ENCODE measurements around the gene FGFR2.
"Not testable (repeated sequence)": the region's sequence is repeated elsewhere in the genome, so short reads cannot be mapped to it uniquely, and the experiment has no call there.

The FGFR2 gene

DNA sequence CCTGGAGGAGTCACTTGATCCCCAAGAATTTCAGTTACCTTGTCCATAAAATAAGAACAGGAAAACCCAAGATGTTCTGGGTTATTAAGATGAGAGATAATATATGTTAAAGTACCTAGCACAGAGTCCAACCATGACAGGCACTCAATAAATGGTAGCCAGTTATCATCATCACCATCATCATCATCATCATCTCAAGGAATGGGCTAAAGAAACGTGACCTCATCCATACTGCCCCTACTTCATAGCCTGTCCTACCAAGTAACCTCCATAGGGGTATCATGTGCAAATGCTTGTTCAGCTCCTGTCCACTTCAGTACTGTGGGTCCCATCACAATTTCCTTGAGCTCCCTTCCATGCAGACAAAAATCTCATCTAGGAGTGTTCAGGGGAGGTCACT is 14.4 kb downstream of the FGFR2 start:
- no peak for DNase-seq

DNA sequence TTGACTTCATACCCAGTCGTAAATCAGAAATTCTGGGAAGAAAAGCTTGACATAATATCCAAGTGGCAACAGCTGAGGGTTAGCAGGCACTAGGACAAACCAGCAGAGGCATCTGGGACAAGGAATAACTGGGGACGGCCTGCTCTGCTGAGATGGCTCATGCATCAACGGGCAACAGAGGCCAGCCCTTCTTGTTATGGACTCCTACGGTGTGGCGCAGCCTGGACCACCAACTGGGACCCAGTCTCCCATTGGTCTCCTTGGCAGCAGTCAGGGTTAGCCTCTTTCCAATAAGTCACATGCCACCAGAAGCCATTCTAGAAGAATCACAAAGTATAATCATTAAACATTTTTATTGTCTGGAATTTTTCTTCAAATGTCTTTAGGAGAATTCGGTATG is 15.0 kb downstream of the FGFR2 start:
- DNase-seq = no peak

DNA sequence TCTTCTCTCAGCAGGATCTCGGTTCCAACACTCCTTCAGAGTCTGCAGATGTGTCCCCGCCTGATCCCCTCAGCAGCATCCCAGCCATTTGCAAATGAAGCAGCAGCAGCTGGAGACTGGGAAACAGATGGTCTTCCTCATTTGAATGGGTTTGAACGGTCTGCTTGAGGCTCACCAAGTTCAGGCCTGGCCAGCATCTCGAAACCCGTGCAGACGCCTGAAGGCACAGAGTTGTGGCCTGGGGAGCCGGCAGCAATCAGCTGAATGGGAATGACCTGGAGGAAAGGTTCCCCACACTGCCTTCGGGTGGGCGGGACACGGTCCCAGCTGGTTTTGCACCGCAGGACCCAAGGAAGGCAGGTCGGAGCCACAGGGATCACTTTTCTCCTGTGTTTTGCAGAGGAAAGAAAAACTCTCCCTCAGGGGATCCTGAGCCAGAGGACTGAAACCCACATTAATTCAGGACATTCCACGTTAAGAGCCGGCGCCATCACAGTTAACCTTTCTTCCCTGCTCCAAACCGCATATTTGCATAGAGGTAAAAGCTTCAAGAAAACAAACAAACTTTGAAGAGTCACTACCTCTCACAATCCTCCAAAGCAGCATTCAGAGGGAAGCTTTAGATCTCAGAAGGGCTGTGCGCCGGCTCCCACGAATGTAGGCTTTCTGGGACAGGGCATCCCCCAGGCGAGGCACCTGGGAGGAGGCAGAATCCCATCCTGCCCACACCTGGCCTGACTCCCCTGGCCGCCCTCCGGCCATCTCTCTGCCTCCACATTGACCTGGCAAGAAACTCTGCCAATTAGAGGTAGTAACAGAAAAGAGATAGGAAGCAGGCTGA is 17.7 kb downstream of the FGFR2 start:
- DNase-seq = no peak

DNA sequence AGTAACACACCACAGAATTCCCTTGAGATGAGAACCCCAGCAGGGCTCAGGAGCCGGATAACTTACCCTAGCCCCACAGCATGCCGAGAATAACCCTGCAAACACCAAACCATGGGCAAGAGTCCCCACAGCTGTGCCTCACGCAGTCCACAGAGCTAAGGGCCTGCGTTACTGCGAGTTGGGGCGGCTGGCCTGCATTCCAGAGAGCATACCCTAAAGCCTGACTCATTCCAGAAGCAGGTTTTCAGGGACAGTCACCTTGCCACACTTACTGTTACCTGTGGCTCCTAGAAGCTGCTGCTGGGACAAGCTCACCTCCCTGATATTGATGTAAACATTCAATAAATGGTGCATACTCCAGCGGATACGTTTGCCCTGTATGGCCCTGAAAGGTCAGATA is 18.6 kb downstream of the FGFR2 start:
- no peak for DNase-seq

DNA sequence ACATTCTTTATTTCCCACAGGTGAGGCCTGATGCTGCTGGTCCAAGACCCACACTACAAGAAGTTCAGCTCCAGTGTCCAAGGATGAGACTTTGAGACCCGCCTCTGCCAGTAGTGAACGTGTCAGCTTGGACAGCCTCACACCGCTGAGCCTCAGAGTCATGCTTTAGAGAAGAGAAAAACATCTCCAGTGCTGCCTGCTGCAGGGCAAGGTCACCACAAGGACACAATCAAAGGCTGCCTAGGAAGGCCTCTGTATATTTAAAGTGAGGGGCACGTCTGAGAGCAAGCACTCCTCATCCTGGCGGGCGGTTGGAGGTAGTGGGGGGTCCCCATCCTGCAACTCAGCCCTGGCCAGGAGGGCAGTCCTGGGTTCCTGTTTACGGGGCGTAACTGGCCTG is 19.3 kb downstream of the FGFR2 start:
- DNase-seq = no peak

DNA sequence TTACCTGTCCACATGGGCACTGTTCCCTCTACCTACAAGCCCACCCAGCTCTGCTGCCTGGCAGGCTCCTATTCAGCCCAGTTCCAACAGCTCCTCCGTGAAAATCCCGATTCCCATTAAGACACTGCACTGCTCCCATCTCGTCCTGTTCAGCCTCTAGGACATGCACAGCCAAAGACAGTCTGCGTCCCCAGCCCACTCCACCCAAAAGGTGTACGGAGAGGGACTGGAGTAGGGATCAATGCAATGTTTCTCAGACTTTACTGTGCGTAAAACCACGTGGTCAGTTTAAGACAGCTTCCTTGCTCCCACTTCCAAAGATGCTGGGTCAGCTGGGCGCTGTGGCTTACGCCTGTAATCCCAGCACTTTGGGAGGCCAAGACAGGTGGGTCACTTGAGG is 19.9 kb downstream of the FGFR2 start:
- DNase-seq = no peak

DNA sequence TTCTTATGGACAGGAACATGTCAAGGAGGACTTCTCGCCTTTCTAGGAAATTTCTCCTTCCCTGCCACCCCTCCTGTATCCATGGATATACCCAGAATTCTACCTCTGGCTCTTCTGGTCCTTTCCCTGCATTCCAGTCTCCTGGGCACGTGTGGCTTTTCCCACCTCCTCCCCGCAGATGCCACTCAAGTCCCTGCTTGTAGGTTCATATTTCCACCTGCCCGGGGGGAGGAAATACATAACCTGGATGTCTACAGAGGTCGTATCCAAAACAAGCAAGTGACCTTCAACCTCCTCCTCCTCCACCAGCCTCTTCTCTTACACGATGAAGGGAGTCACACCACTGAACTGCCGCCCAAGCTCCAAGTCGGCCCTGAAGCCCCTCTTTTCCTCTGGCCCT is 20.7 kb downstream of the FGFR2 start:
- DNase-seq = no peak

DNA sequence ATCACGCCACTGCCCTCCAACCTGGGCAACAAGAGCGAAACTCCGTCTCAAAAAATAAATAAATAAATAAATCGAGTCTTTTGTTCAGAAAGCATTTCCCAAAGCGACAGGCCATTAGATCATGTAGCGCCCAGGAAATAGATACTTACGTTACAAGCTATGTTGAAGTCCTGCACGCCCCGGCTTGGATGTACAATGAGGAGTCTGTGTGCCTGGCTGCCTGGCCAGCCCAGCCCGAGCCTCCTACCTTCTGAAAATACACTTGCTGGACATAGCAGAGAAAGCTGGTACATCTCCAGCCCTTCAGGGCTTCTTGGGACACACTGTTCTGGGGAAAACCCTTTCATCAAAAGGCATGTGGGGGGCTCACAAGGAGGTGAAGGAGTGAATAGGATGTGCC is 22.1 kb downstream of the FGFR2 start:
- no peak for DNase-seq

DNA sequence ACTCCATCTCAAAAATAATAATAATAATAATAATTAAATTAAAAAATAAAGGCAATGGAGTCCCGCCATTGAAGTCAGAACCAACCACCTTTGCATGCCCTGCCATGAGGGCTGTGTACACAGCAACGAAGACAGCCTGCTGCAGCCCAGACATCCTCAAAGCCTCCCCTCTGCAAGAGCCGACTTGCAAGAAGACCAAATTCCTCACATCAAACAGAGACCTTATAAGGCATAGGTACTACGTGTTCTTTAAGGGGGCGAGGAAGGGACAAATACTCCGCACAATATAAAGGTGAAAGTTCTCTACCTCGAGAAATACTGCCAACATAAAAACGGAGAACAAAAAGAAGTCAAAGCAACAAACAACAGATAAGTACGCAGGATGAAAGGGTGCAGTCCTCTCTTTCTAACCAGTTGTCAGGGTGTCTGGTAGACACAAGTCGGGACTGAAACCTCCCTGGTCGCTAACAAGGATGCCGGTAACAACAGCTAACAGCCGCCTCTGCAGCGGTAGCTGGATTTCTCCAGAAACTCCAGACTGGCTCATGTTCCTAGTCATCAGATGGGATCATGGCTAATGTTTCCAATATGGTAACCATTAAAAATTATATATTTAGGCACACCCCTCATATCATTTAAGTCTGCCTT is 23.6 kb downstream of the FGFR2 start:
- no peak for DNase-seq

DNA sequence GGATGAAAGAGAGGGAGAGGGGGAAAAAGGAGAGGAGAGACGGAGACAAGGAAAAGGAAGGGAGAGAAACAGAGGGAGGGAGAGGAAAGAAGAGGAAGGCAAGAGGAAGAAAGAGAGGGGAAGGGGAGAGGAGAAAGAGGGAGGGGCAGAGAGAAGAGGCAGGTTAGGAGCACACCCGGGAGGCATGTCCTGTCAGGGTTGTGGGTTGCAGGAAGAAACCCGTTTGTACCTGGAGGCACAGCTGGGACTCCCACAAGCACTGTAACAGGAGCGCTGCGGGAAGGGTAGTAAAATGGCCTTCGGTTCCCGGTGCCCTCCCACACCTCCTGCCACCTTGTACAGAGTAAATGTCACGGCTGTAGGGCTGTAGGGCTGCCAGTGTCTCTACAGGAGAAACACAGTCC is 24.7 kb downstream of the FGFR2 start:
- no peak for DNase-seq

DNA sequence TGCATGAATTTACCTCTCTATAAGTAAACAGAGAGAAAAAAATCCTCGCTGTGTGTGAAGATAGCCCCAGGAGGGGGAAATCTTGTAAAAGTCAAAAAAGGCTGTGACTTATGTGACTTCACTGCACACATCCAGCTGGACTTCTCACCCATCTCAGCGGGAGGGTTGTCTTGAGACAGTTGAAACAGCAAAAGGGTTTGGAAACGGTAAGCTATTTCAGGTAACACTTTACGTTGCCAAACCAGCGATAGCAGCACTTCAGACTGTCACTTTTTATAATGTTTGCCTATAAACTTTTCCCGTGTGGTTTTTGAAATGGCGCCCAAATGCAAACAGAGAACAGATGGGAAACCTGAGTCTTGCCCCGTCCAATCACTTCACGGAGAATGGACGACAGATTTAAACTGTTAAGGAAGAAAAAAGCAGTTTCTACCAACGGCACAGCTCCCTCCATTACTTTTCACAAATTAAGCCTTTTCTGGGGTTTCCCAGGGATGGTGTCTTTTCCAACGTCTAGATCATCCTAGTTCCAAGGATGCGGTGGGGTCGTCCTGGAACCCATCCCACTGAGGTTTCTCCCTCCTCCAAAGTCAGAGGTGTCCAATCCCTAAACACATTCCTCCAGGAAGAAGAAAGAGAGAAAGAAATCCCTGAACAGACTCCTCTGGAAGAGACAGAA is 25.2 kb downstream of the FGFR2 start:
- DNase-seq = no peak

DNA sequence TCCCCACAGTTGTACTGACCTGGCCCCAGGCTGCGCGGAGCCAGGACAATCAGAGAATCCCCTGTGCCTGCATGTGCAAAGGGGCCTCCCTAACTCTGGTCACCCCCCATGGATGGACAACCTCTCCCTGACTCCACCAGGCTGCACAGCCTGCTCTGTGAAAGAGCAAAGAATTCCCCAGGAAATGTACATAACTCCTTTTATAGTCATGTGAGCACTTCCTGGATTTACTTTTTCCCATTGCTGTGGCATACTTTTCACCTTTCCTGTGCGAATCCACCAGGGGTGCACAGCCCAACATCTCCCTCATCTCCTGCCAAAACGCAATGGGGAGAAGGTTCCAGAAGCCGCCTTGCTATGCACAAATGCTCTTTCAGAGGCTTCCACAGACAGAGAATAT is 27.9 kb downstream of the FGFR2 start:
- no peak for DNase-seq

DNA sequence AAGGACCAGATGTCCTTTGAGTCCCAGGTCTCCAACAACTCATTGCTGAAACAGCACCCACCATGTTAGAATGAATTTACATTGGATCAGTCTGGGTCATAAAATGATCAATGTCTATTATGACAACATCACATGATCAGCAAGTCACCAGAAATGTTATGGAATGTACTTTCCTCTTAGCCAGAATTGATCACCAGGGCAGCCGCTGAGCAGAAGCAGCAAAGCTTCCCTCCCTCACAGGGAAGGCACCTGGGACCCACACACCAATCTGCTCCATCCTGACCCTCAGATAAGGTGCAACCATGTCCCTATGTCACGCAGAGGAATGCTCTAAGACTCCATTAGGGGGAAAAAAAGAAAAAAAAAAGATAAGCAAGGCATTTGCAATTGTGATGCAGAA is 30.0 kb downstream of the FGFR2 start:
- DNase-seq = no peak

DNA sequence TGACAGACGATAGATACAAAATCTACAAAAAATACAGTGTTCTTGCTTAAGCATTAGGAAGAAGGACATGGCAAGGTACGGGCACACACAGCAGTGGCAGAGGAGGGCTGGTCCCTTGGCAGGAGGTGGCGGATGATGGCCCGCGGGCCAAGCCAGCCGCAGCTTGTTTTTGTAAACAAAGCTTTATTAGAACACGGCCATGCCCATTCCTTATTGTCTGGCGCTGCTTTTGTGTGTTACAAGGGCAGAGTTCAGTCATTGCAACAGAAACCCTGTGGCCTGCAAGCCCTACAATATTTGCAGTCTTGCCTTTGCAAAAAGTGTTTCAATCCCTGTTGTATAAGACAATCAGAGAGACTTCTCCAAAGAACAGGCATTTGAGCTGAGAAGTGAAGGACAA is 30.7 kb downstream of the FGFR2 start:
- no peak for DNase-seq

DNA sequence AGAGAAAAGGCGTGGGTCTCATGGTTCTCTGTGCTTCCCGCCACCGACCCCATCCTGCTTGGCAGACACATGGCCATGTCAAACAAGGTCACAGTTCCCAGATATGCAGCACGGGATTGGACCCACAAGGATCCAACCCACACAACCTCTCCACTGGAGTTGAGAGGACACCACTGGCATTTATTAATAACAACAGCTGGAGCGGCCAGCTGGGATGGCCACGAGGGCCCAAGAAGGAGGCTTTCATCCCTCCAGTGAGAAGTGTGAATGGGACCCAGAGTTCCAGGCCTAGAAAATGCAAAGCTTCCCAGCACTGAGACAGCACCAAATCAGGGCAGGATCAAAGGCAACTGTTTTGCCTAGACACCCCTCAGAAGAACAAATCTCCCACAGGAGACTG is 31.5 kb downstream of the FGFR2 start:
- no peak for DNase-seq

DNA sequence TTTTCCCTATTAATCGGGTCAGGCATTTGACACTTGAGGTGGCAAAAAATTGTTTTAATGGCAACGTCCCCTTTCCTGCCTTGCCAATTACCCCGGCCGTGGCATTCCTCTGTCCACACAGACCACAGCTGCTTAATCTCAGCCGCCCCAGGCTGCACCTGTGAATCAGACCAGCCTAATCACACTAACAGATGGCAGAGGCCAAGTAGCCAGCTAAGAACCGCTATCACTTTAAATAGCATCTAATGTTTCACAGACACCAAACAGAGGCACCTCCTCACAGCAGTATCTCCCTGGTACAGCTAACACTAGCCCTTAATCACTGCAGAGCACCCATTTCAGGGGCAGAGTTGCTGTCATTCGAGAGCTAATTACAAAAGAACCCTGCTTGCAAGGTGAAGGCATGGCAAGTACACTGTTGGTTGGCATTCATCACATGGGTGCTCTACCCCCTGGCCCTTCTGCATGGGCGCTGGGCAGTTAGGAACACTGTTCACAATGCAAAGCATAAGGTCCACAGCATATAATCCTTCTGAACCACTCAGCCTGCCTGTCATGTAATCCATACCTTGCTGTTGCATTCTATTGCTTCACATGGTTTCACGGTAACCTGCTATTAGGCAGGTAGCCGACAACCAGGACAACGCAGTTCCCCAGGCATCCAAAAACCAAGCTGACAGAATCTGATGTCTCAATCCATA is 38.8 kb downstream of the FGFR2 start:
- no peak for DNase-seq

DNA sequence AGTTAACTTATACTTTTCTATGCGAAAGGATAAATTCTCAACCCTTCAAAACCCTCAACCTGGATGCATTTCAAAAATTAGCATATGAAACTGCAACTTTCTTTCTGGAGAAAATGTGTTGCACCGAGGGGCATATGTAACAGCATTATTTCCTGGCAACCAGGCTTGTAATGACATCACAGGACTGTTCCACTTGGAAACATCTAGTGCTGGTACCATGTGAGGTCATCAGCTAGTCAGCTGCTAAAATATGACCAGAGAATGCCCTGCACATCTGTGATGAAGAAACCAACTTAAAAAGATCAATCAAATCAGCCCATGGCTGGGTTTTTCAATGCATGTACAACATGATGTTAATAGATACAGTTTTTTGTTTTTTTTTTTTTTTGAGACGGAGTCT is 40.0 kb downstream of the FGFR2 start:
- no peak for DNase-seq

DNA sequence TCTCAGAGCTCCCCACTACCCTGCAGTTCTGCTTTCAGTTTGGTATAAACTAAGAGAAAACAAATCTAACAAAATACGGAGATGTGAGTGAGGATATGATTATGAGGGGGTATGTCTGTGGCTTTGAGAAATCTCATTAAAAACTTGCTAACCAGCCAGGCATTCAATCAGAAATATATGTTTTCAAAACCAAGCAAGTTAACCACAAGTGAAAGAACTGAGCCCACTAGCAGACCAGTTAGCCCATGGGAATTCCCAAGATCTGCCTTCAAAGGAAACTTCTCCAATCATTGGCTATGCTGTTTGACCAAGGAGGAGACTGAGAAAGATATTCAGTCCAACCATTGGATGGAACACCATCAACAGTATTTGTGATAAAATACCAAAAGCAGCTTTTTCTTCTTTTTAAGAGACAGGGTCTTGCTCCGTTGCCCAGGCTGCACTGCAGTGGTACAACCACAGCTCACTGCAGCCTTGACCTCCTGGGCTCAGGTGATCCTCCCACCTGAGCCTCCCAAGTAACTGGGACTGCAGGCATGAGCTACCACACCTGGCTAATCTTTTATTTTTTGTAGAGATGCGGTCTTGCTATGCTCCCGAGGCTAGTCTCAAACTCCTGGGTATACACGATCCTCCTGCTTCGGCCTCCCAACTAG is 41.2 kb downstream of the FGFR2 start:
- no peak for DNase-seq

DNA sequence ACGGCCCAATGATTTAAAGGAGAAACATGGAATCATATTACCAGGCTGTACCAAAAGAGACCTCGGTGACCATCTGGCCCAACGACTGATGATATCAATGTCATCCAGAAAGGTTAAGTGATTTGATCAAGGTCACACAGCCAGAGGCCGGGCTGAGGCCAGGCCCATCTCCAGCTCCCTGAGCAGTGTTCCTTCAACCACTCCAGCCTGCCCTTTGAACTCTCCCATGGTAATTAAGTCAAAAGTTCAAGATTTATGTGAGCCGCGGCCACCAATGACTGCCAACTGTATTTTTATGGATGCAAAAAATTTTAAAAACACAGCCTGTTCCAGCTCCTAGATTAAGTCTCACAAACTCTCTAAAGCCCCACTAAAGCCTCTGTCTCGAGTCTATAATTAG is 41.8 kb downstream of the FGFR2 start:
- no peak for DNase-seq

DNA sequence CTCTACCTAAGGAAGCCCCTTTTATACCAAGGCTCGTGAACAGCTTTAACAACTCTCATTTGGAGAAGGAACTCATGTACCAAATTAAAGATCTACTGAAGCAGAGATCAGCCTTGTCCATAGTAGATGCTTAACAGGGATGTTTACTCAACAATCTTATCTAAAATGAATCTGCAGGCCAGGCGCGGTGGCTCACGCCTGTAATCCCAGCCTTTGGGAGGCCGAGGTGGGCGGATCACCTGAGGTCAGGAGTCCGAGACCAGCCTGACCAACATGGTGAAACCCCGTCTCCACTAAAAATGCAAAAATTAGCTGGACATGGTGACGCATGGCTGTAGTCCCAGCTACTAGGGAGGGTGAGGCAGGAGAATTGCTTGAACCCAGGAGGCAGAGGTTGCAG is 43.3 kb downstream of the FGFR2 start:
- DNase-seq = not testable (repeated sequence)

DNA sequence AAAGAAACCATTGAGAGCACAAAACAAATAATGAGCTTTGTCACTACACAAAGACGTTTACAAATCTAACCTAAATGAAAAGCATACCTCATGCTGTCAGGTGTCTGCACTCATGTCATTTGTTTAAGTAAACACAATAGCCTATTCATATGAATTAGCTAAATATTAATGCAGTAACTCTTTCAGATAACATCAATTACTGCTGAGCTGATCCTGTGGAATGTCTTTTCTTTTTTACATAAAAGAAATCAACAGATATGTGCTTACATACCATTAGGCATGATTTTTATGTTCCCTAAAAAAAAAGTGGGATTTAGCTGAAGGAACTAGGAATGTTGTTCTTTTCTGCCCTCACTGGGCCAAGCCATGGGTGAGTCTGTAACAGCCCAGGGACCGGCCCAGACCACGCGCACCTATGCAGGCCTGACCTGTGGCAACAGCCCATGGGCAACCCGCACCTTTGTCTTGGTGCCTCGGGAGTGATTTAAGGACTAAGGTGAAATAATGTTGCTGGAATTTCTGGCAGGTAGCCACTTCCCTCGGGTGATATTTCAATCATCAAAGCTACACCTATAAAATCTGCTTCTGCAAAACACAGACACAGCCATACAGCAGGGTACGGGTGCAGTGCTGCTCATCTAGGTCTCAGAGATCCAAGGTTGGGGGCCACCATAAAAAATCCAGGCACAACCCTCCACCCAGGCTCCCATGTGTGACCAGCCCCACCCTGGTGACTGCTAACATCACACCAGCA is 44.6 kb downstream of the FGFR2 start:
- DNase-seq = no peak

DNA sequence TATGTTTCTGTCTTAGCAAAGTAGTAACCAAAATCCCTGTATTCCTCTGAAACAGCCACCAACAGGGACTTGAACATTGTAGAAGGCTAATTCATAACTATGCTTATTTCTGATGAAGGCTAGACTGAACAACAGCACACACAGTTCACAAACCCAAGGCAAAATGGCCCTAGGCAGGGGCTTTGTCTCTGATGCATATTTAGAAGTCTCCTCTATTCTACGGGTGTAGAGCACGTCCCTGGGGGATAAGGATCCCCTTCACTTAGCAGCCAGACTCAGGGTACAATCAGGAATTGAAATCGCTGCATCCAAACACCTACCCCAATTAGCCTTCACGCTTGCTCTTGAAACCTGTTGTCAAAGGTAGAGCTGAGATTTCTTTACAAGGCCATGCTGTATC is 45.5 kb downstream of the FGFR2 start:
- no peak for DNase-seq

Data from stimulated activated naive CD4-positive, alpha-beta T cell treated with Interleukin-2 at 50 U/mL for 16 hours (primary cell).